H1 (cell line): ENCODE measurements around the gene TLK1.

Source experiments
- CTCF ChIP-seq, 3 experiments: IDR thresholded peaks; 1 replicate in 2 of 3; 2 replicates in 1 of 3; pipeline versions ENCODE4 v1.5.1 to v1.6.1; 2011; ENCODE audit warnings: low read length in 3 of 3, mild to moderate bottlenecking in 3 of 3, inconsistent platforms in 2 of 3, low read depth in 1 of 3, moderate library complexity in 1 of 3; ENCODE audit not compliant: insufficient read depth in 1 of 3; ENCODE audit errors: control extremely low read depth in 1 of 3
- TAF7 ChIP-seq: optimal IDR thresholded peaks from 2 replicates; pipeline ENCODE3; 2011; ENCODE audit warnings: low read depth, mild to moderate bottlenecking, inconsistent platforms, low read length, moderate library complexity, borderline replicate concordance

- TF ChIP-seq TAF7: no peak
- TF ChIP-seq CTCF (IDR thresholded peaks at IDR 0.05; ENCODE audit: control extremely low read depth in 1 of 3, insufficient read depth in 1 of 3, low read depth in 1 of 3, low read length in 3 of 3): no peak
Measured at GRCh38 chr2:171128461-171128860, 32.2 kb downstream of the TLK1 start.
